ENCODE results near the gene CADPS2.

The CADPS2 gene

DNA sequence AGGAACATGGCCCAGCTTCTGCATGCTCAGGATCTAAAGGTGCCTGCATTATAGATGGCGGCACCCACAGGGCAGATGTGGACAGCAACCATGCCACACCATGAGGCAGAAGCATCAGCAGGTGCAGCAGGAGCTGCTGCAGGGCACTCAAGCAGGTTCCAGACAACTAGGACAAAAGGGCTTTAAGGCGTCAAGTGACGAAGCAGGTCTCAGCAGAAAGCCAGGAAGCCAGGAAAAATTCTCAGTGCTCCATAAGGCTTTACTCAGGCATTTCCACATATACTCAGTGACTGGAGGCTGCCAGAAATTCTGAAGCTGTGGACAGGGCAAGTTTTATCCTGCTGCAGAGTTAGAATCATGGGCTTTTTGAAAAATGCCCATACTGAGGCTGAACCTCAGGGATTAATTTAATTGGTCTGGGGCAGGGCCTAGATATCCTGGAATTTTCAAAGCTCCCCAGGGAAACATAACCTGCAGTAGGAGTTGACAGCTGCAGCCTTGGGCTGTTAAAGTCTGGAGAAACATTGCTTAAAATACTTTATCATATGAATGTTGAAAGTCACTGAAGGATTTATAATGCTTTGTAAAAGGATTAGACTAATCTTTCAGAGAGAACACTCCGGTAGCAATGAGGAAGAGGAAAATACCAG lies 115.4 kb downstream of the CADPS2 start:
- no peak for DNase-seq (ENCODE audit: low read depth in 2 of 2)

DNA sequence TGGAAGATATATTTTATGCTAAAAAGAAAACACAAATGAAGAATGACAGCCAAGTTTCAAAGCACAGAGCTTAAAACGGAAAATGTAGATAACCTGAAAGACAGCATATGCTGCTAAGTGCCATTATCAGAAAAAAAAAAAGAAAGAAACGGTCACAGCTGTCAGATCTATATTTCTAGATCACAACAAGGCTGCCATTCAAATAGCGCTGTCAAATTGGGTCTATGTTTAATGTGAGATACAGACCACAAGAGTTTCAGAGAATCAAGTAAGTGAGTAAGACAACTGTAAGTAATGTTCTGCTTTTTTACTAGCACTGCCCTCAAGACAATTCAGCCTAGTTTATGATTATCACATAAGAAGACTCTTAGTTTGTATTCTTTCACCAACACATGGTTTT lies 117.4 kb downstream of the CADPS2 start:
- DNase-seq (ENCODE audit: low read depth in 2 of 2), result no peak

DNA sequence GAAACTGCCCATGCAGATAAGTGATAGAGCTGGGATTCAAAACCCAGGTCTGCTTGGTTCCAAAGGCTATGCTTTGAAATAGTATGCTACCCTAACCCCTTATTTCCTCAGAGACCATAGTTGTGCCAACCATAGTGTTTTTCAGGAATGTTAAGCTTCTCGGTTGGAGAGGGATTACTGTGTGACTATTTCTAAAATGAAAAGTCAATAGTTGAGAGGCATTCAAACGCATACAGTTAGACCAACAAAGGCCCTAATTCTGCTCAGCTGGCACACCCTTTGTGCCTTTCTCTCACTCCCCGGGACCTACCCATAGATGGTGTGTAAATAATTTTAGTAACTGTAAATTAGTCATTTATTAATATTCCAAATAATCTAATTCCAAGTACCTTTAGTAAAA lies 118.9 kb downstream of the CADPS2 start:
- DNase-seq (ENCODE audit: low read depth in 2 of 2), result no peak

DNA sequence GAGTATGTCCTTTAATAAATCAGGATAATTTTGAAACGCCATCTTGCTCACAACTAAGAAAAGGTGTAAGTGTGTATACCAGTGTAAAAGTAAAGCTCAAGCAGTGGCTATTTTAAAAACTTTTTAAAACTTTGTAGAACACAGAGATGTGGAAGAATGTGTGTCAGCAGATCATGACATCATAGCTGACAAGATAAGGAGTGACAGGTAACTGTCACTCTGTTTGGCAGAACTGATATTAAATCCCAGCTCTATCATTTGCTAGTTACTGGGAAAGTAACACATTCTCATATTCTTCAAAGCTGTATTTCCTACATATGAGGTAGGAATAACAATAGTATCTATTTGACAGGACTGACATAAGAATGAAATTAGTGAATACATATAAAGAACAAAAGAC lies 119.7 kb downstream of the CADPS2 start:
- DNase-seq (ENCODE audit: low read depth in 2 of 2), result no peak

DNA sequence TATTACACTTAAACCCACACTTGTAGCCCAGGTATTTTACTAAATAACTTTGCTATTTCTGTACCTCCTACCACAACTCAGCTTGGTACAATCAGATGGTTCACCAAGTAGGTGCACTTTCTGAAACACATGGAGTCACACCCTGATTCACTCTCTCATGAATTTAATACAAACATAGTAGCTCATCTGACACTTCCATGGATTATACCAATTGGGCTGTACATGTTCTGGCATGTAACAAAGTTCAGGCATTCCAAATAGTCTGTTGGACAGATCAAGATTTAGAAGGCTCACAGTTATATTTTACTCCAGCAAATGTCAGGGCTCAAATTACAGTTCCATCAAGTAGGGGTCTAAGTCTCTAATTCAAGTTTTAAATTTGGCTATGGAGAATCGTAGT lies 121.4 kb downstream of the CADPS2 start:
- no peak for DNase-seq (ENCODE audit: low read depth in 2 of 2)

DNA sequence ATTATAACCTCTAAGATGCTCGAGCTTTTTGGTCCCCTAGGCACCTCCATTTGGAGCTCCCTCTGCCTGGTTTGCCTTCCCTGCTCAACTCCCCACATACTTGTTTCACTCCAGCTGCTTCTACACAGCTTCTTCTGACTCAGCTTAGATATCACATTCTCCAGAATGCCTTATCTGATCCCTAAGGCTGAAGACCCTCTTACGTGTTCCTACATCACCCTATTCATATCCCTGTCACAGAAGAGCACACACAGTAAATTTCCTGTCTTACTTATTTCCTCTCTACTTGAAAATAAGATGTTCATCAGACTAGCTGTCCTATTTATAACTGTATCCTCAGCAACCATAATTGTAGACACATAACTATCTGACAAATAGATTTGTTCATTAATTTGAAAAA lies 122.2 kb downstream of the CADPS2 start:
- no peak for DNase-seq (ENCODE audit: low read depth in 2 of 2)

GRCh38 chr7:122762071-122762470 lies 124.2 kb downstream of the CADPS2 start:
- DNase-seq (ENCODE audit: low read depth in 2 of 2), result no peak

DNA sequence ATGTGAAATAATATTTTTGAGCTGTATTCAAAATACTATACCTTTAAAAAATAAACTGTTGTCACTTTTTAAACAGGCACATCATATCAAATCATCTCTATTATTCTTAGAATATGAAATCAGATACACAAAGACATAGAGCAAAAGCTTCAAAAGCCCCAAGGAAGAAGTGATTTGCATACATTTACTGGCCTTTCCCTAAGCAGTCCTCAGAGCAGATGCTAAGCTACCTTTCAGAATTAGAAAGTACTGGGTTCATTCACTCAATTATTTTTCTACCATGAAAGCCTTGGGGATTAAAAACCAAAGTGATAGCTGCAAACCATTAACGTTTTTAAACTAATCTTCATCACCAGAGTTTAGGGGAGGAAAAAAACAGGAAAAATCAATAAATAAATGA lies 127.8 kb downstream of the CADPS2 start:
- no peak for DNase-seq (ENCODE audit: low read depth in 2 of 2)

DNA sequence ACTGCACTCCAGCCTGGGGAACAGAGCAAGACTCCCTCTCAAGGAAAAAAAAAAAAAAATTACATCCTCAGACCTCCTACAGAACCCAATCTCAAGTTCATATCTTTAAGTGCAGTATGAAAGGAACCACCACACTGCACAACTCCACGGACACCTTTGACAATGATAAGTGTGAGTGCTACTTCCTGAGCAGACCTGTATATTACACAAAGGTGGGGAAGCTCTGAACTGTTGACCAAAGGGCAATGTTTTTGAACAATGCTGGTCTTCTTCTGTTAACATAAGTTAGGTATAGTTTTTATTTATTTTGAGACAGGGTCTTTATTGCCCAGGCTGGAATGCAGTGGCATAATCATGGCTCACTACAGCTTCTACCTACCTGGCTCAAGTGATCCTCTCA lies 129.4 kb downstream of the CADPS2 start:
- DNase-seq (ENCODE audit: low read depth in 2 of 2), result no peak

DNA sequence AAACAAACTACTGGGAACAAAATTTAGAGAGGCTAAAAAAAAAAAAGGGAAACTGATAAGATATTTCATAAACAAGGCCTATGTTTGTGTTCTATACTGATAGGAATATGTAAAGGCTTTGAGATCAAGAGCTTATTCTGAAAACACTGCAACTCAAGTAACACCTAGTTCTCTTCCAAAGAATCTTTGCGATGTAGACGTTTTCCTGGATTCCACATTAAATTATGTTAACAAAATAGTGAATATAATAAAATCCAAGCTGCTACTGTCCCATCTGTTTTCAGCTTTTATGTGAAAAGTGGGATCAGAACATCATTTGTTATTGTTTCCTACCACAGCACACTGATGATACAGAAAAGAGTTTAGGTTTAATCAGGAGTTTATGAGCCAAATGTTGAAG lies 130.6 kb downstream of the CADPS2 start:
- no peak for DNase-seq (ENCODE audit: low read depth in 2 of 2)

DNA sequence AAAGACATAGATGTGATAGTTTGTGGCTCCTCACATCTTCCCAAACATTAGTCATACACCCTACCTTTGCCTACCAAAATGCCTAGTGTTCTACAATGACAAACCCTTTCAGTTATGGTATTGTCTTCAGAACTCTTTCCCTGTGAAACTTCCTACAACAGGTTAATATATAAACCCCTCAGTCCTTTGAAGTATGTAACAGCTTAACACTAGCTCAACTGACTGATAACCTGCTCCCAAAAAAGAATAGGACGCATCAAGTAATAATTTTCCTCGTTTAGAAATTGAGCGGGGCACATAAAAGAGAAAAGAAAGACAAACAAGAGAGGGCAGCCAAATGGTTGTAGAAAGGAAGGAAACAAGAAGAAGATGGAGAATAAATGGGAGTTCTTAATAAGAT lies 133.7 kb downstream of the CADPS2 start:
- DNase-seq (ENCODE audit: low read depth in 2 of 2), result no peak

DNA sequence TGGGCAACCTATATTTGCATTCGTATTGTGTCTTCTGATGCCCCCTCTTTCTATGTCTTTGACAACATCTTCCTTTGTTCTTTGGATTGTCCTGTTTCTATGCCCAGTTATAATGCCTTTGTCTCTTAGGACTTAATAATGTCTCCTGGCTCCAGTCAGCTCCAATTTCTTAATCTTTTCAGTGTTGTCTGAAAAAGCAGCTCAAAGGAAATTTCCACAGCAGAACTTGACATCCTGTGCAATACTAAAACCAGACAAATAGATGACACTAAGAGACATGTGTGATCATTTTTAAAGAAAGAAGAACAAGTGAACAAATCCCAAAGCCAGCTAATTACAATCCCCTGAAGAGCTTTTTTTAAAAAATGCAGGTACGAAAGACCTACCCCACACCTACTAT lies 135.9 kb downstream of the CADPS2 start:
- DNase-seq (ENCODE audit: low read depth in 2 of 2), result no peak

- DNase-seq (ENCODE audit: low read depth in 2 of 2), result no peak
Observed at GRCh38 chr7:122748195-122748594, 138.1 kb downstream of the CADPS2 start.

DNA sequence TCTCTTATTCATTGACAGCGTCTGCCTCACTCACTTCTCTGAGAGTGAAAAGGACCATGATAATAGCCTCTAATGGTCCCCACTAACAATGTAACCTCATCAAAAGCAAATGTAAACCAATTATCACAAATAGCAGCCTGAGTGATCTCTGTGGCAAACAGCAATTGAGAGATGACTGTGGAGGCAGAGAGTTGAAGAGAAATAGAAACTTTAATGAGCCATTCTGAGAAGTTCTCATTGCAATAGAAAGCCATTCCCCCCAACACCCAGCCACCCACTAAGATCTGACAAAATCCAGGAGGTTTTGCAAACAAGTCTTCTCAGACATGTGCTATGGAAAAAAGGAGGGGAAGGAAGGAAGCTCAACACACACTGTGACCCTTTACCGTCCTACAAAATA lies 139.3 kb downstream of the CADPS2 start:
- no peak for DNase-seq (ENCODE audit: low read depth in 2 of 2)

DNA sequence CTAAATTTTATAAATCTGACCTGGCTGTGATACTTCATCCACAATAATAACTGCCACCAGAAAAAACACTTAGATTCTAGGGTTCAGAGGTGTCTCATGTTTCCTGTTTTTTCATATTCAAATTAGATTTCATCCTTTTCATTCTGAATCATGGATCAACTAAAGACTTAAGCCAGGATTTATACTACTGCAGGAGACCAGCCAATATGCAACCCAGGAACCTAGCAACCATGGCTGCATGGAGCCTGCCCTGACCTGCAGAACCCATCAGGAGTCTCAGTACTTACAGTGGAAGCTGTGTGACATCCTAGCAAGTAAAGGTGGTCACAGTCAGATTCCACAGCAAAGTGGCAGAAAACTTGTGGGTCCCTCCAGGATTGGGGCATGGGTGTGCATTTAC lies 143.0 kb downstream of the CADPS2 start:
- no peak for DNase-seq (ENCODE audit: low read depth in 2 of 2)

- DNase-seq (ENCODE audit: low read depth in 2 of 2), result no peak
Observed at GRCh38 chr7:122738947-122739346, 147.3 kb downstream of the CADPS2 start.

- DNase-seq (ENCODE audit: low read depth in 2 of 2), result no peak
Observed at GRCh38 chr7:122736183-122736582, 150.1 kb downstream of the CADPS2 start.

DNA sequence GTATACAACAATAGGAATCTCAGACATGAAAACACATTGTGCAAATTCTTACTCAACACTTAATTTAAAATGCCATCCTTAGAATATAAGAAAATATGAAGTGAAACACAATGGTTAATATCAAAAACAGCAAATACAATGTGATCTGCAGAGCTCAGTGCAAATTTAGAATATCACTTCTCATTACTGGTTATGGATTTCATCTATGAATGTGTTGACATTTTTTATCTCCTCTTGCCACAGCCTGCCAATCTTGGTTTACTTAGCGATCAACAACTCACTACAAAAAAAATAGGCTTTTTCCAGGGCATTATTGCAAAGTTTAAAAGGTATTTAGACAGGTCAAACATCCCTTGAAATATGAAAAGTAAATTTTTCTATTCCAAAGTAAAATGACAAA lies 158.5 kb downstream of the CADPS2 start:
- no peak for DNase-seq (ENCODE audit: low read depth in 2 of 2)

- DNase-seq (ENCODE audit: low read depth in 2 of 2), result no peak
Observed at GRCh38 chr7:122727354-122727753, 158.9 kb downstream of the CADPS2 start.

- DNase-seq (ENCODE audit: low read depth in 2 of 2), result no peak
Observed at GRCh38 chr7:122726881-122727280, 159.4 kb downstream of the CADPS2 start.

DNA sequence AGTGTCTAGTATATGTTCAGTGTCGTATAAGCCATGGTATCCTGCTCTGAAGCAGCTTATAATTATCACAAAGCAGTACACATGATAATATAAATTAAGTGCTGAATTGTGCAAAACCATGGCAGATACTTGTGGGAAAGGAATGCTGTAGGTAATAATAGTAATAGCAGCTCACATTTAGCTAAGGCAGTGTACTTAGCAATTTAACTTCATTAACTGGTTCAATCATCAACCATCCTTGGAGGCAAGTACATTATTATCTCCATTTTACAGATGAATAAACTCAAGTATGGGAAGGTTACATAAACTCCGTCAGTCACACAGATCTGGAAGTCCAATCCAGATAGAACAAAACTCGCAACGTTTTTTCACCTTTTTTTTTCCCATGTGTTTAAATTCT lies 161.9 kb downstream of the CADPS2 start:
- no peak for DNase-seq (ENCODE audit: low read depth in 2 of 2)

DNA sequence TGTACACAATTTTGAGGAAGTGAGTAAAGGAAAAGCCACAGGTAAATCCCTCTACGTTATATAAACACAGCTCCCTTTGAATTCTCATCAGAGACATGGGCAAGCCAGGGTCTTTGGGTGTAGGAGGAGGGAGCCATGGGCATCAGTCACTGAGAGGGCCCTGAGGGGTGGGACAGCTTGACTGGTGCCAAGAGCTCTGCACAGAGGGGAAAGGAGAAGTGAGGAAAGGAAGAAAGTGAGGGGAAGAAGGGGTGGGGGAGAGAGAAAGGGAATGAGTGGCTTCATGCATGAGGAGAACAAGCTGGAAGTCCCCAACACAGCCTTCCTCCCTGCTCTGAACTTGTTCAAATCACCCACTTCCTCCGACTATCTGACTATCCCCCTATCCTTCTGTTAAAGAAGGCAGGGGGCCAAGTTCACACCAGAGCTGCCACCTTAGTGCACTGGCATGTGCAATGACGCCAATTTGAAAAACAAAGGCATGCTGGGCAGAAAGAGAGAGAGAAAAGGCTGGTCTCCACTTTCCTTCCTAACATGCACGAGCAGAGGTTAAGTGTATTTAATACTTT lies 167.2 kb downstream of the CADPS2 start:
- no peak for DNase-seq (ENCODE audit: low read depth in 2 of 2)

GRCh38 chr7:122717356-122718089 lies 168.7 kb downstream of the CADPS2 start:
- DNase-seq (ENCODE audit: low read depth in 2 of 2), result no peak

Data from stimulated activated CD4-positive, alpha-beta T cell treated with anti-CD3 and anti-CD28 coated beads, Interleukin-15, amount 100 ng/mL, for 48 hours (primary cell).